ENCODE measurements around the gene BLID.

The BLID gene

DNA sequence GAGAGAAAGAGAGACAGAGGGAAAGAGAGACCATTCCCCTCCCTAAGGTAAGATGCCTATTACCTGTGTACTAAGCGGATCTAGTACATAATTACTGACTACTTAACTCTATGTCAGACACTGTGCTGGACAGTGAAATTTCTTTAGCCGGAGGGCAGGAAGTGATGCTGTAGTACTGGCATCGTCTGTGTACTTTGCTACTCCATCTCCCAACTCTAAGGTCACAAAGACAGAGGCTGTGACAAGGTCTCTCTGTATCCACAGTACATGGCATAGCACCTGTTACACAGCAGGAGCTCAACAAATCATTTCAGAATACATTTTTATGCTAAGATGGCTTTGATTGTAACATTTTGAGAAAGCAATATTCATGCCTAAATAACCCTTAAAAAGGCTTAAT lies 9.0 kb downstream of the BLID start:
- DNase-seq (ENCODE audit: low read depth in 1 of 2, low spot score in 1 of 2): no peak

DNA sequence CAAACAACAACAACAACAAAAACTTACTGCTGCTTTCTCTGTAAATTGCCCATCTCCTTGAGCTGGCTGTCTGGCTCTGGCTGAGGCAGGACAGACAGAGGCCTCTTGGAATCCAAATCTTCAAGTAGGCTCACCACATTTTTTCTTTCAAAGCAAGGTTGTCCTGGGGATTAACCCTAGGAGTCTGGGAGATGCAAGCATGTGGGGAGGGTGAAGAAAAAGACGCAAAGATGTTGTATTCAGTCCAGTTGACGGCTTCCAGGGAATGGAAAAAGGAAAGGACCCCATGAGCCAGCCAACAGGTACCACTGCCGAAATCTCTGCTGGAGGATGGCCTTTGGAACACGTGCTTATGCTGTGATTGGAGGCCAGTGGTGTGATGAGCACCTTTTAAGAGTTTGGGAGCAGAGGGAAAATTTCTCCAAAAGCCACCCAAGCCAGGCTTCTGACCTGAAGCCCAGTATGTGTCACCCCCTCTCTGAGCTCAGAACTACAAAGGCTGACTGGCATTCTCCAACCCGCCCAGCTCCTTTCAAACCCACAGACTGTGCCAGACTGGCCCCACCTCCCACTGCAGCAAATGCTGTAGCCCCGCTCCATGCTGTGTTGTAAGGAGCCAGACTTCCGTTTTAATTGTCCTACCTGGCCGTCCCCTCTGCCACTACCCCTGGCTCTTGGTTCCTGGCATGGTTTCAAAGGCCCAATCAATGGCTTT lies 10.8 kb downstream of the BLID start:
- no peak for DNase-seq (ENCODE audit: low read depth in 1 of 2, low spot score in 1 of 2)

DNA sequence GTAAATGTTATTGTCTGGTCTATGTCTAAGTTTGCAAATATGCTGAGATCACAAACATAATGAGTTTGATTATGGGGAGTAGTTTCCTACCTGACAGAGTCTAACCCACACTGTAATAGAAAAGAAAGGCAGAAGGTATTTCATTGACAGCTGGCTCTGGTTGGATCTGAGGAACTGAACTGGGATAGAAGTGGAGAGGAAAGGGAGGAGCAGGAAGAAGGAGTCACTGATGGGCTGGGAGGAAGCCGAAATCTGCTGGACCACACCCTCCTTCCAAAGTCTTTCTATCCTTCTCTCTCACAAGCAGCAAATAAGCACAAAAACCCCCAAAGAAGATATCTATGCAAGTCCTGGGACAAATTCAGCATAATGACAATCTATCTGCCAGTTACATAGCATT lies 11.7 kb downstream of the BLID start:
- DNase-seq (ENCODE audit: low read depth in 1 of 2, low spot score in 1 of 2): no peak

DNA sequence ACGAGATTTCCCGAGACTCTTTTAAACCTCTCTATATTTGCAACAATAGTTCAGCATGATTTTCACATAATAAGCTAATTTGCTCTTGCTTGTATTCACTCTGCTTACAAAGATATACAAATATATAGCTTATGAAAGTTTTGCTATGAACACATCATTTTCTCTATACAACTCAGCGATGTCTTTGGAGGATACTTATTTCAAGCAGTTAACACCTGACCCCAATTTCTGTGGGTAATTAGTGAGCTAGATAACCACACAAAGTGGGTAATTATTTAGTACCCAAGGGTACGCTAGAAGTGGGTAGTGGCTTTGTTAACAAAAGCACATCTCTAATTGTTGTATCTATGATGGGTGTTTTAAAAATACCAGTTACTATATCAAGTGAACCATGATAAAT lies 12.3 kb downstream of the BLID start:
- no peak for DNase-seq (ENCODE audit: low read depth in 1 of 2, low spot score in 1 of 2)

DNA sequence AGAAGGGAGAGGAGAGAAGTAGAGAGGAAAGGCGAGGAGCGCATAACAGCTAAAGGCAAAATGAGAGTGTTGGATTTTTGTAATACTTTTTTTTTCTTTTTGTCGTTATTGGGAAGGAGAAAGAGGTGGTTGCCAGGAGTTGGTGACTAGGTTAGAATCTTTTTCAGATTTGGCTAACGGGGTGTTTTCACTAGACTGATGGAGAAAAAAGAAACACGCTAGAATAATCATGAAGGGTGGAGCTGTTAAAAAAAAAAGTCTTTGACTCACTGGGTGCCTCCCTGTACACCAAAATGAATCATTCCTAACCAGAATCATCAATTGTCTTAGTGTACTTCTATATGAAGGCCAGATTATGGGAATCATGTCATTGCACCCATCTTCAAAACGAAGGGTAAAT lies 12.7 kb downstream of the BLID start:
- no peak for DNase-seq (ENCODE audit: low read depth in 1 of 2, low spot score in 1 of 2)

DNA sequence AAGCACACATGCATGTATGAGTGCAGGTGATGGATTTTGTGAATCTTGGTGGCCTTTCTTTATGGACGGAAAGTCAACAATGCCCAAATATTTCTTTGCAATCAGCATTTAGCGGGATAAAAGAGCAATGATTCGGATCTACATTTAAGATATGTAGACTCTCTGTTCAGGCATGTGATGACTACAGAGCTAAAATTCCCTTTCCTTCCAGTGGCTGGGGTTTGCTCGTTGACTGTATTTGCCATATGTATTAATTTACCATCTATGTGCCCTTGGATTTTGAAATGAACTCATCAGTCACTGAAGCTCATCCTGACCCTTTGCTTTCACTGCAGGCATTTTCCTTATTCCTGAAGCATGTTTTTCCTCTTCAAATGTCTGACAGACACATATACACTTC lies 13.6 kb downstream of the BLID start:
- no peak for DNase-seq (ENCODE audit: low read depth in 1 of 2, low spot score in 1 of 2)

DNA sequence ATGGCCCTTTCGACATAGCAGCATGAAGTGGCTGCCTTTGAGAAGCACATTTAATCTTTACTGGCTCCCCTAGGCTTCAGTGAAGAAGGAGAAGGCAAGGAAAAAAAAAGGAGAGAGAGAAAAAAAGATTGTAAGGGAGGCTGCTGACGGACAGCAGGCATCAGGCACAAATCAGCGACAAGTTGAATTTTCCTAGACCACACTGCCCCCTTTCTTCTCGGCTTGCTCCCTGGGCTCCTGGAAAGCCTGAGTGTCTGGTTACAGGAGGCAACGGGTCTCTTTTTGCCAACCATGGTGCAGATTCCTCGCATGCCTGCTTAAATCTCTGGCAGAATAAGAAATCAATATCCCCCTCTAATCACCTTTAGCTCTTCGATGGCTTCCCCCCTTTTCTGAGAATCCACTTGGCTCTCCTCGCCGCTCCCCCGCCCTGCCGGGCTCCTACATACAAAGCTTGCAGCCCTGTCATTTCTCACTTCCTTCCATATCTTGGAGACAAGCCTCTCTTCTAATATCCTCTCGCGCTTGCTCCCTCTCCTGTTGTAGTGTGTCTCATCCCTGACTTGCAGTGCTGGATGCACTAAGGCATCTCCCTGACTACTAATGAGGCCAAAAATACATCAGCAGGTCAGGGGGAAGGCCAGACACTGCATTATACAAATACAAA lies 14.3 kb downstream of the BLID start:
- no peak for DNase-seq (ENCODE audit: low read depth in 1 of 2, low spot score in 1 of 2)

DNA sequence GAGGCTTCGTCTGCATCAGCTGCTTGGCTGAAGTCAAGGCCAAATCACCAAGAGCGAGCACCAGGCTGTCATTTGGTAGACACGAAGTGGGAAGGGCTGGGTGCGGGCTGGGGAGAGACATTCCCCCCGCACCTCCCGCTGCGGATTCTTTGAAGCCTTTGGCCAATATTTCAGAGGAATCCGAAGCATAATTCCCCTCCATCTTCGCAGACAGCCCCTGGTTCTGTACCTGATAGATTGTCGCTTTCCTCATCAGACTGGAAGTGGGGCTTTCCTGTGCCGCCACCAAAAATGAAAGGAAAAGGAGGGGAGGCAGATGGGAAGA lies 15.3 kb downstream of the BLID start:
- no peak for DNase-seq (ENCODE audit: low read depth in 1 of 2, low spot score in 1 of 2)

DNA sequence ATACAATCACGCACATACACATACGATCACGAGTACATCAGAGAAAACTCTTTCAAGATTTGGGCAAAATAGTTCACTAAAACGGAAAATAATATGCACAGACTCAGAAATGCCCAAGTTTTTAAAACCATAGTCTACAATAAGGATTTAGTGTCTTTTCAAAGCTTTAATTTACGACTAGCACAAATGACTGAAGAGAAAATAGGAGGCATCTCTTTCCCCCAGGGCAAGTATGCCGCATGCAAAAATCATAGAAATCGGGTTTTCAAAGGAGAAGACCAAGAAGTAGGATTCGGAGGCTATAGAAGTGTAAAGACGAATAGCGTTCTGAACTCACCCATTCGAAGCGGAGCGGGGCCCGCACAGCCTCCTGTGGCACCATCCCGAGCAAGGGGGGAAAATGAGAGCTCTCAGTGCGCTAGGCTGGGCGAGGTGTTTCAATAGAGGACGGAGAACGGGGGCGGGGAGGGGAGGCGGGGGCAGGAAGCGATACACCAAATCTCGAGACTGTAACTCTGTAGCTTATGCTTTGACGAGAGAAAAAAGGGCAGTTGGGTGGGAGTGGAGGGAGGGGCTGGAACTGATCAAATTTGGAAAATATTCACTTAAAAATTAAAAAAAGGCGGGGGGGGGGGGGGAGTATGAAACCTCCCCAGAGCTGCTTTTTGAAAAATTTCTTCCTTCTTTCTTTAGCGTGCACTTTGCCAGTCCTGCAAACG lies 15.8 kb downstream of the BLID start:
- no peak for DNase-seq (ENCODE audit: low read depth in 1 of 2, low spot score in 1 of 2)

DNA sequence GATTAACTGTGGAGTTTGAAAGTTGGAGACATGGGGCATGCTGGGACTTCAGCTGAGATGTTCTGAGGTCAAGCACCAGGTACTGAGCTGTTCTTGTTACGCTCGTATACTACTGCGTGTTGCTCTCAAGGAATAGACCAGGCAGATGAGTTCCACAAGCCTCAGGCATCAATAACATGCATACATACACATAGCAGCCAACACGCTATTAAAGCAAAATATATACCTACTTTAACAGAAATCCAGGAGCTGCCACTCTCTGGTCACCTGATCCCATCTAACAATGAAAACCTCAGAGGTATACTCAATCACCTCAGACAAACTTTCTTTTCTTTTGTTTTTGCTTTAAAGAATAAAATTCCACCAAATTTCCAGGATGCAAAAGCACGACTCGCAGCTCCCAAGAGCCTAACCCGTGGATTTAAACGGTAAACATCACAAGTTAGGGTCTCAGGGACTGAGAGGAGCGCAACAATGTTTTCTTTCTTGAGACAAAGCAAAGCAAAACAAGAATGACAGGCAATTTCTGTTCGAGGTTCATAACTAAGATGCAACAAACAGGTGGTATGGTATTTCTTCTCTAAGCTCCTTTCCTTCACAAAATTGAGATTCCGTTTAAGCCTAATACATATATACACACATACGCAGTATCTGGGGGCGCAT lies 16.5 kb downstream of the BLID start:
- no peak for DNase-seq (ENCODE audit: low read depth in 1 of 2, low spot score in 1 of 2)

DNA sequence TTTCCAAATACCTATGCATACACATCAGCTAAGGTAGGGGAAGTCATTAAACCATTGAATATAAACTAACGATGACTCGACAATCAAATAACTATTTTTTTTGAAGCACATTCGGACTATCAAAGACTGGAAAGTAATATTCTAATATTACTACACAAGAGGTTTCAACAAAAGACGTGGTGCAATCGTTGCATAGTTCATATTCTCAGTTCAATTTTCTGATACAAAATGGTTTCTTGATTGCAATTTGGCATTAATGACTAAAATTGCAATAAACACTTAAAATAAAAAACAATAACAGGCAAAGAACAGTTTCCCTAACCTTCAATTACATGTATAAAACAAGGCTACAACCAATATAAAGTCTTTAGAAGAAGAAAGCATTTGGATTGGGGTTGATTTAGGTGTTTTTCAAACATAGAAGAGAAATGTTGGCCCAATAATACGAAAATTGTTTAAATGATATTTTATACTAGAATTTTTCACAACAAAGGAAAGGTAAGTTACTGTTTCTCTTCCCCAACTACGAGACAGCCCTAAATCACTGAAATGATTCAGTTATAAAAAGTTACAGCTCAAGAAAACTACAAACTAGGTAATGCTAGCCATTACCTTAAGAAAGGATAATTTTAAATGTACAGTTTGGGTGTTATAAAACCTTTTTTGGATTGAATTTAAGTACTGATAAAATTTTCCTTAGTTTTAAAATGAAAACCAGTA lies 17.6 kb downstream of the BLID start:
- no peak for DNase-seq (ENCODE audit: low read depth in 1 of 2, low spot score in 1 of 2)

DNA sequence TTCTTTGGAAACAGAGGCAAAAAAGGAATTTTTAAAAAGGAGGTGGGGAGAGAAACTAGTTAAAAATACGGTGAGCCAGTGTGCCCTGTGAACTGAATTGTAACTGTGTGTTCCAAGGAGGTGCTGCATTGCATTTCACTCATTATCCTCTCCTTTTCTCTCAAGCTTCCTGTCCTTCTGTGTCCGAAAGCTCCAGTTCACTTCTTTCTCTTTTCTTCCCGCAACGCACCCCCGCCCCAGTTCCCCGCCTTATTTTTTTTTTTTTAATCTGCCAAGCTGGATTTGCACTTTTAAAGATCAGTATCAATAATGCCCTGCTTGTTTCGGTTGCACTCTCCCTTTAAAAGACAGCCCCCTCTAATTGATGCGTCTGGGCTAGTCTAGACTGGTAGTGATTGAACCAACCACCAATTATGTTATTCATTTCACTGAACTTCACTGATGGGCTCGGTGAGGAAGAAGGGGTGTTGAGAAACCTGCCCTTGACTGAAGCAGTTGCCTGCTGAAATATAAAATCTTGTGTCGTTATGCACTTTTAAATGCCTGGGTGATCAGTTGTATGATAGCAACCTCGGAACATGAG lies 18.5 kb downstream of the BLID start:
- DNase-seq (ENCODE audit: low read depth in 1 of 2, low spot score in 1 of 2): no peak

DNA sequence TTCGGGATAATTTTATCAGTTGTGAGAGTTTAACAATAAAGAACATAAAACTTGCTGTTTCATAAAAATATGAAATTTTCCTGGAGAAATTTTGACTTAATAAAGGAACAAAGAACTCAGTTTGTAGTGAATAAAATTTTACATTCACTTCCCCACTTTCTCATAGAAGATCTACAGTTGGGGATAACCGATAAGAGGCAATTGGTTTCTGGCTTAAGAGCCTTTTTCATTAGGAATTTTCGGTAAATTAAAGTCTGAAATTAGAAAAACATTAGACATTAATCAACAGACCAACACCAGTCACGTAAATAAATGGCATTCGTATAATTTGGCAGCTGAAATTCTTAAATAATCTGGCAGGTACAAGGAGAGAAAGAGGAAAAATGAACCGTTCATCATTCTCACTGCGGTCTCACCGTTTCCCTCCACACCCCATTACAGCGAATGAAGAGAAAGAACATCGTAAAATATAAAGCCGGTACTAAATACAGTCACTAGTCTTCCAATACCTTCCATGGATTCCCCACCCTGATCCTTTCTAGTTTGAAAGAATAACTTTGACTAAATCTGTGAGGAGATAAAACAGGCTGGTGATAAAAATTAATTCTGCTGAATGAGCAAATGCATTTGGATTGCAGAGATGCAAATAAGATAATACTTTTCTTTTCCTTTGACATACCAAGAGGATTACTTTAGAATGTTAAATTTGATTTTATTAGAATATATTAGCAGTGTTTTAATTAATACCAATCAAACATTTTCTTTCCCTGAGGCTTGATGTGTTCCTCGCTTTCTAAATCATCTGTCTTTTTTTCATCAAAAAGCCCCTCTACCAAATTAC lies 19.5 kb downstream of the BLID start:
- DNase-seq (ENCODE audit: low read depth in 1 of 2, low spot score in 1 of 2): no peak

DNA sequence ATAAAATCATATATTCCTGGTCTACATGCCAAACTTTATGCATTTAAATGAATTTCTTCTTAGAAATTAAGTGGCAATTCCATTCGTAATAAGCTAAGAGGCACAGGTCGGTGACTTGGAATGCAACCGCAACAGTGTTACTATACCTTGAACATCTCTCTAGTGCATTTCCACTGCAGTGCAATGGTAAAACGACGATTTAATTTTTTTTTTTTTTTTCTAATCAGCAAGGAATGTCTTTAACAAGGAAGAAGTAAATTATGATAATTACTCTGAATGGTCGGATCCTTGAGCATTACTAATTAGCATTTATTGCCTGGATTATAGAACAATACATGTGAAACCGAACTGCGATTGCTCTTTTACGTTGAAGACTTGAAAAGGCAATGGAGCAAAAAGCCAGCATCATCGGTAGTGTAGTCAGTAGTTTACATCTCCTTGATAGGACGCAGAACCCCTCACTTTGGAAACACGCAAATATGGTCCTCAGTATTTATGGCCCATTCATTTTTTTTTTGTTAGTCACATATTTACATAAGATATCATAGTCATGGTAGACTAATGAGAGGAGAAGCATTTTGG lies 20.2 kb downstream of the BLID start:
- no peak for DNase-seq (ENCODE audit: low read depth in 1 of 2, low spot score in 1 of 2)

DNA sequence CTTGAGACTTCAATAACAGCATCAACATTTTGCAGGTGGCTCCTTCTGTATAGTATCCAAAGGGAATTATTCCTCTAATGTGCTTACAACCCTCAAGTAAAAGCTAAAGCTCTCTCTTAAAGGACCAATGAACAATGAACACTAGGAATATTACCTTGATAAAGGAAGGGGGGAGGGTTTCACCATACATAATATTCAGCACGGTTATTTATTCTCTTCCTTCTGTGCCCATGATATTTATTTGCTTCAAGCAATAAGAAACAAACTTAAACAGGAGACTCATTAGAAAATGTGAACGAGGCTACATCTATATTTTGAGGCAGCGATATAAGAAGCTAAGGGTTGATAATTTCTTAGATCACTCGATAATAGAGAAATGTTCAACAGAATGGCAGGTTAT lies 21.2 kb downstream of the BLID start:
- no peak for DNase-seq (ENCODE audit: low read depth in 1 of 2, low spot score in 1 of 2)

DNA sequence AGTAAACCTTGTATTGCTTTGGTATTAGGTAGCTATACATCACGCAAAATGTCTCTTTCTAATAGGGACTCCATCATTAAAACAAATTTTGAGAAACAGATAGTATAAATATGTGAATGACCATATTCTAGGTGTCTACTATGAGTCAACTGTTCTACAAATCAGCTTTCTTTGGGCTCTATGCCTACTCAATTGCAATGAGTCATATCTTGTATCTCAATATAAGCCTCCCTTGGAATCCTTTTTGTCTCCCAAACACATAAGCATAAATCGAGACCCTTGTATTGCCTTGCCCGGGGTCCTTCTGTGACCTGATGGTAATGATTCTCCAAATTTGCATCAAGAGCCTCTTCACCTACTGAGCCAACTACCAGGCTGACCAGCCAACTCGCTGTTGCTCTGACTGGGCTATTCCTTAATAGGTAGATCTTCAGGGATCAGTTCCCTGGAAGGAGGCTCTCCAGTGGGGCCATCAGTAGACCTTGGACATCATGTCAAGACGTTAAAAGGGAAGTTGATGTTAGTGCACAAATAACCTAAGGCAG lies 22.2 kb downstream of the BLID start:
- no peak for DNase-seq (ENCODE audit: low read depth in 1 of 2, low spot score in 1 of 2)

DNA sequence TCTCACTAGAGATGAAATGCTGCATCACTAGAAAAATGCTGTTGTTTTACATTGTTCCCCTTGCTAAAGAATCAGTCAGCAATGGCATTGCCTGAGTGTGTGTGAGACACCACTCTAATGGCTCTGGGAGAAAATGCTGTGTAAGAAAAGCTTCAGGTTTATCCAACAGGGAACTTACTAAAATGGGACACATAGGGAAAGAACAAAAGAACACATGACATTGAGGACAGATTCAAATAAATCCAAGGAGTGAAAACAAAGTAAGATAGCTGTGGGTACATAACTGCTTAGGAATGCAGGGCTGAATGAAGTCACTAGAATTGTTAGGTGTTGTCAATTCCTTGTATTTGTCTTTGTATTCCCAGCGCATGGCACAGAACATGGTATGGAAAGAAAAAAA lies 24.2 kb downstream of the BLID start:
- no peak for DNase-seq (ENCODE audit: low read depth in 1 of 2, low spot score in 1 of 2)

DNA sequence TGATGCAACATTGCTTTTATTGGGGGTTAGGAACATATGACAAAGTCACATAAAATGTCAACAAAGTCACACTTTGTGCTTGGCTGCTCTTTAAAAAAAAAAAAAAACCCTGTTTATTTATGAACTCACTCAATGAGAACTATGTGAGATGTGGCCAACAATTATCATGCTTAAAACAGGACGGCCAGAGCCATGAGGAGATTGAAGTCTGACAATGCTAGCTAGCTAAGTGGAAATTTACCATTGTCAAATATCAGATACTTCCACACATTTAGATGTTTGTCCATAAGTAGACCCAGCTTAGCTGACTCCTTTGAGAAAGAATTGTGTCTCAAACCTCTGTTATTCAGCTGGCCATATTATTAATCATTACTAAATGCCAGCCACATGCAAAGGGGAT lies 26.9 kb downstream of the BLID start:
- DNase-seq (ENCODE audit: low read depth in 1 of 2, low spot score in 1 of 2): no peak

DNA sequence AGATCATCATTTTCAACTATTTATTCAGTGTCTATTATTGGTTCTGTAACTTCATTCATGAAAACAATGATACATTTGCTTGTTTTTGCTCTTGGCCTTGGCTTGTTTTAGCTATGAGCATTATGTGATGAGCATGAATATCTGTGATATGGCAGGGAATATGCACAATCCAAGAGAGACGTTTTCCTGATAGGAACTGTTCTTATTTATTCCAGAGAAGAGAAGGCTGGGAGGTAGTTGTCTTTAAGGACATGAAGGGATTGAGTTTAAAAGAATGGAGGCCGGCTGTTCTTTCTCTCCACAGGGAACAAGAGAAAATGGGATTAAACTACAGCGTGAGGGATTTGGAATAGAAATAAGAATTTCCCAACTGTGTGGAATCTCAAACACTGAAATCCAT lies 30.3 kb downstream of the BLID start:
- no peak for DNase-seq (ENCODE audit: low read depth in 1 of 2, low spot score in 1 of 2)

DNA sequence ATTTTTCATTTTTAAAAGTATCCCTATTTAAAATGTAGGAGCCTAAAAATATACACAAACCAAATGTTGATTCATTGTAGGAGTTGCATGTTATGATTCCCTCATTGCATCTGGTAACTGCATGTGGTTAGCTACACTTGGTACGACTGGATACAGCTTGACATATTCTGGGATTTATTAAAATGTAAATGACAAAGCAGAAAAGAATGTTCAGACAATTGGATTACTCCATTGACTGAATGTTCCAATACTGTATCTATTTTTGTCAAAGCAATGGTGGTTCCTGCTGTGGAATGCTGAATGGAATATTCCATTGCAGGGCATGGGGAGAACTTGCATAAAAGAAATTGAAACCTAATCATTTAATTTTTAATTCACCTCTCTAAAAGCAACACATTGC lies 30.8 kb downstream of the BLID start:
- DNase-seq (ENCODE audit: low read depth in 1 of 2, low spot score in 1 of 2): no peak
